GM19239 (cell line): Measurements from ENCODE around the gene POC1A.

Experiments used
- DNase-seq: peaks from one replicate; pipeline ENCODE4 v3.0.0; 2011; ENCODE audit warnings: low spot score; ENCODE audit not compliant: insufficient read length
- FAIRE-seq: peaks from 2 replicates; lab custom pipeline; 2011; peaks lifted over from hg19 to GRCh38; lab: Jason Lieb, UNC

Gene POC1A

DNA sequence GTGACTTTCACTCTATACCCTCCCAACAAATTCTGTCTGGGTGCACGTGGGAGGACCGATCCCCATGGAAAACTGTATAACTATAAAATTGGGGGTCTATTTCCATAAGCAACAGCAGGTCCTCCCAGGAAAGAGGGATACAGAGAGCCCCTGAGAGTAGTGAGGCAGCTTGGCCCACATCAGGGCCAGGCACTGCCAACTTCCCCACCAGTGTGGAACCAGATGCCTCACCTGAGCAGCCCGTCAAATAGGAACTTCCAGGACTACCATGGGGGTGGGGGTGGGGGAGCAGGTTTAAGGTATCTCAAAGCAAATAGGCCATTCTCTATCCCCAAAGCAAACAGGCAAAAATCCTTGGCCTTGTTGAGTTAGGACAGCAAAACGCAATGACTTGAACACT, 64.5 kb downstream of the POC1A start:
- FAIRE-seq, result no peak
- no peak for DNase-seq

DNA sequence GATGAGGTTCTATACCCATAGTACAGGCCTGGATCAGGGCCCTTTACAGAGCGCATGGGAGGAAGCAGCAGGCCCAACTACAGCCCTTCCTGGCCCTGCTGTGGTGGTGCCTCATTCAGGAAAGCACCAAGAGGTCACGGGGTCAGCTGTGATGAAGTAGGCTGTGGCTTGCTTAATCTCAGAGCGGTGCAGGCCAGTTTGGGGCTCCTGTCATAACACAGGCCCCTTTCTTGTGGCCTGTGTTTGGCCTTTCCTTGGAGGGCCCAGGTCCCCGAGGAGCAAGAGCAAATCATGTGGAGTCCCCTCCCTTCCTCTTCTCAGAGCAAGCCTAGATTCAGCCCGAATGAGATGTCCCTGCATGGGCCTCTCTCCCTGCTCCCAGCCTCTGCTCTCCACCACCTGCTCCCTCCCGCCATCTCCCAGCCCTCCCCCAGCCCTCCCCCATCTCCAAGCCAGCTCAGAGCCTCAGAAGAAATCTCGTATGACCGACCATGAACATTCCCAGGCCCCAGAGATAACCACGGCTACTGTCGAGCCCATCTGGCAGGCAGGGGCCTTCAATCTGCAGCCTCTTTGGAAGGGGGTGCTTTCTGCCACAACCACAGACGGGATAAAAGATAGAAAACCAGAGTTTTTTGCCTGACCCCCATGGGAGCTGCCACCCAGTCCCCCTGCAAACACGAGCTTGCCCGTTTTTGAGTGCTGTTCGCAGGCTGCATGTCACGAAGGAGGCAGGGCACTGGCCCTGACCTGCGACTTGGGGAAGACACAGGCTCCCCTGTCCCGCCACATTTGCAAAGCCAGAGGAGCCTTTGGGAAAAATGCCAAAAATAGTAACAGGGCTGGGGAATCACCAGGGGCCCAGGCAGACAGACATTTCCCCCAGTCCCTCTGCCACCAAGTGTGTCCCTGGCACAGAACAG, 65.5 kb downstream of the POC1A start:
- DNase-seq, result no peak
- FAIRE-seq, result no peak

DNA sequence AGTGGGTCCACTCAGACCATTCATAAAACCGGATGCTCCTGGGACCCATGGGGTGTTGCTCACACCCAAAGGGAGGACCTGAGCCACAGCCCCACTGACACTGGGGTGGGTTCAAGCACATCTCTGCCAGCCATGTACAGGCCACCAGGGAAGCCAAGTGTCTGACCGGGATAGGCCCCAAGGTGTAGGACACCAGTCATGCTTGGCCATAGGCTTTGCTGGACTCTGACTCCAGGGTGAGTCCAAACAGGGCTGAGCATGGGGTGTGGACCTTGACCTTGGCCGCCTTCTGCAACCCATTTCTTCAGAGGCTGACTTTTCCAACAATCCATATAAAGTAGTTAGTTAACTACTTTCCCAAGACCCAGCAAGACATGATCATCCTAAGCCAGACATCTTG, 66.5 kb downstream of the POC1A start:
- FAIRE-seq, result no peak
- DNase-seq, result no peak

DNA sequence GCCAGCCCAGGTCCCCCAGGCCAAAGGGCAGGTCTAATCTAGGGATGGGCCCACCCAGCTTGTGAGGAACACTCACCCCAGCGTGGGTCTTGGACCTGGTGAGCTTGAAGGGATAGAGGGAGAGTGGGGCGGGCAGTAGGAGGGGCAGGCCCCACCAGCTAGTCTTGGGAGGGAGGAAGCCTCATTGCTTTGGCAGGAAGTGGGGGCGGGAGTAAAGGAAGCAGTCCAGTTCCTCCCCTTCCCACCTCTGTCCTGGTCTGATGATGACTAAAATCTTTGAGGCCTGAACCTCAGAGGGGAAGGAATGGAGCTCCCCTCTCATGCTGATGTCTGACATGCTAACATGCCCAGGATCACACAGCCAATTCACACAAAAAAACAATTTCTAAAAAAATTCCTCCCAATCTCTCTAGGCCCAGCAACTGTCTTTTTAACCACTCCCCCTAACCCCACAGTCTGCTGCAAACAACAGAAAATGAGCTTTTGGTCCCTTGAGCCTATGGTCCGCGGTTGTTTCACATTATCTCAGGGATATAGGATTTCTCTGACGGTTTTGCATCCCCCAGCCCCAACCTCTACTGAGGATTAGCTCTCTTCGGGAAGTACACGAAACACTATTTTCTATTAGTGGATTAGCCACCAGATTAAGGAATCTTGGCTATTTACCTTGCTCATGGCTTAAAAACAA, 67.1 kb downstream of the POC1A start:
- FAIRE-seq (no peak), DNase-seq (no peak)

DNA sequence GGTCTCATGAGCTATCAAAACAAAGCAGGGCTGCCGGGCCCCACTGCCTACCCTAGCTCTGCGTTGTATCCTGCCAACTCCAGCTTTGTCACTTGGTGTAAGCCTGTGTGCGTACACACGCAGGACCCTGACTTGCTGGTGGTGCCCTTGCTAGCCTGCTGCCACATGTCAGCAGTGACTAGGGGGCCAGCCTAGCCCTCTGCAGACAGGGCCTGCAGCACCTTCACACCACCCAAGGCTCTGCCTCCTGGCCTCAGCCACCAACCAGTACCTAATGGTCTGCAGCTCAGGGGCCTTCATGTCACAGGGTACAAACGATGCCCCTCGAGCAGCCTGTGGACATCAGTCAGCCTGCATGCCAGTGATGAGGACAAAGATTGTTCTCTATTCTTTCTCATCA, 67.8 kb downstream of the POC1A start:
- no peak for FAIRE-seq
- DNase-seq, result no peak

DNA sequence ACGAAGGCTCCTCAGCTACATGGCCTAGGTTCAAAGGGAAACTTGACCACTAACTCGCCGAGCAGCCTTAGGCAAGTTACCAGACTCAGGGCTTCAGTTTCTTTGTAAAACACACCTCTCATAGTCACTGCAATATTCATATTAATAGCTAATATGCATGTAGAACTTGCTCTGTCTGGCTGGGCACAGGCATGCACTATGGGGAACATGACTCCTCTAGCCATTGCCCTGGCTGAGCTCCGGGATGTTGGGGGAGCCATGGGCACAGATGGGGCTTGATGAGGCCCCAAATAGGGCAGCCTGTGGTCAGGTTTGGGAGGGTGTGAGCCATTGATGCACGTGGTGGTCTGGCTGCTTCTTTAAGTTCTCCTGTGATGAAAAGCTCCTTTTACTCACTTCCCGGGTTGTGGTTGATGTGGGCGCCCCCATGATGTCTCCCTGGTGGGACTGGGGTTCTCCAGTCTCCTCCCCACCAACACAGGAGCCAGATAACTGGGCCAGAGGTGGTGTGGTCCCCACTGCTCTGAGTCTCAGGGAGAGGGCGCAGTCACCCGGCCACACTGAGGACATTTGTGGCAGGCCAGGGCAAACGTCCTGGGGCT, 68.4 kb downstream of the POC1A start:
- no peak for DNase-seq
- no peak for FAIRE-seq

DNA sequence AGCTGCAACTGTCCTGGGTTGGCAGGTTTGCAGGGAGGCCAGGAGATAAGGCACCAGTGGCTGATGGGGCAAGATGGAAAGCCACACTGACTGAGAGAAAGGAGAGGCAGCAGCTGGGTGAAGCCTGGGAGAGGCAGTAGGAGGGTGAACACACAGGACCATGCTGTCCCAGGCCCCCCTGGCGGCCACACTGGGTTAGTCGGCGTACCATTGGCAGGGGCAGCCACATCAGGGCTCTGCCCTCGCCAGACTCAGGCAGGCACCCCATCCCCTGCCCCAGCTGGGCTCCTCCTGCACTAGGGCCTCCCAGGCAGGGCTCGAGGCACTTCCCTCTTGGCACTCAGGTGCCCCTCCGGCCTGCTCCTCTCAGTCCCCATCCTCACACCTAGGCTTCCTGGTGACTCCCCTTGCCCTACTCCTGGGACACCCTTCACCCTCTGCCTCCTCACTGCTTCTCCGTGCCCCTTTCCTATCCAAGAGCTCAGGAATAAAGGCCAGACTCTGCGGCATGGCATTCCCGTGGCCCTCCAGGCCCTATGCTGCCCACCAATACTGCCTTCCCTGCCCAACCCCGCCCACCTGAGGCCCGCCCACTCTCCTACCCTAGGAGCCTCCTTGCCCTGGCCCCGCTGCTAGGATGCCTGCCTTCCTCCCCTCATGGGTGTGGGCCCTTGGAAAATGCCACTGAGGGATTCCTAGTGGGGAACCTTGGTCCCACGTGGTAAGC, 69.1 kb downstream of the POC1A start:
- DNase-seq (no peak), FAIRE-seq (no peak)

DNA sequence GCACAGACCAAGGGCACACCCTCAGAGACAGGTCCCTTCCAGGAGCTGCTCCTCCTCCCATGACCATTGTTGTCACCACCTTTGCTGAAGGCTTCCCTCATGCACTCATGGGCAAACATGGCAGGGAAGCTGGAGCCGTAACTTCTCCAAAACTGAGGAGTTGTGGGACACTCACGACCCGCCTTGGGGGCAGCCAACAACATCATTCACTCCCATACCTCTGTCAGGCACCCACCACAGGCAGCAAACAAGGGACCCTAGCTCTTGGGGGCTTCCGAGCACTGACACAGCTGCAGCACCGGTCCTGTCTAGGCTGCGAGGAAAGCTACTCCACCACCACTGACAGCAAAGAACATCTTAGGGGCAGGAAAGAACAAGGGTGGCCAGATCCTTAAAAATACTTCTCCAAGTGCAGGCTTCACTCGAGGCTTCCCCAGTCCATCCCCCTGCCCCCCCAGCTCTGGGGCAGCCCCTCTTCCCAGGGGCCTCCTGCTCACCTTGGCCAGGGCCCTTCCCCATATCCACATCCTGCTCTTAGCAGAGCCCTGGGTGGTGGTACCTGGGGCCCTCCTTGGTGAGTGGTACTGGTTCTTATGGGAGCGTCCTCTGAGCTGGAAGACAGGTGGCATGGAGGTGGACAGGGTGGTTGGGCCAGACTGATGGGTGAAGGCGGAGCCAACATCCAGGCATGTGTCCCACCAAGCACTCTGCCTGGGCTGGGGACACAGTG, 69.8 kb downstream of the POC1A start:
- FAIRE-seq, result no peak
- no peak for DNase-seq

DNA sequence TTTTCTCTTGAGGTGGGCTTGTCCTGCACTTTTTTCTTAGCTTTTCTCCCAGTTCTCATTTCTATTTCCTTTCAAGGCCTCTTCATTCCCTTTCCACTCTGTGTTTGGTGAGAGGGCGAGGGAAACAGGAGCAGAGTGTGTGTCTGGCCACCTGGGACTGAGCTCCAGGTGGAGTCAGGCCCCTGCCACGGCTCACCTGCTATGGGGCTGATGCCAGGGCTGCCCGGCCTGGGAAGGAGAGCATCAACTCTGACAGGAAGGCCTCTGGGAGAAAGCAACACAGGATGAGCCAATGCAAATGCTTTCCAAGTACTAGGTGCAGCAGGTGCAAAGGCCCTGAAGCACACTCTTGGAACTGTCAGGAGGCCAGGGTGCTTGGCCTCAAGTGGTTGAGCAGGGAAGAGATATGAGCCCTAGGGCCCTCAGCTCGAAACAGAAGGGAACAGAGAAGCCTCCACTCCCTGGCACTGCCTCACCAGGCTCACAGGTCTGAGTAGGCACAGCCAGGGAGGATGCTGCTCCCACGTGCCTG, 70.6 kb downstream of the POC1A start:
- FAIRE-seq (no peak), DNase-seq (no peak)

DNA sequence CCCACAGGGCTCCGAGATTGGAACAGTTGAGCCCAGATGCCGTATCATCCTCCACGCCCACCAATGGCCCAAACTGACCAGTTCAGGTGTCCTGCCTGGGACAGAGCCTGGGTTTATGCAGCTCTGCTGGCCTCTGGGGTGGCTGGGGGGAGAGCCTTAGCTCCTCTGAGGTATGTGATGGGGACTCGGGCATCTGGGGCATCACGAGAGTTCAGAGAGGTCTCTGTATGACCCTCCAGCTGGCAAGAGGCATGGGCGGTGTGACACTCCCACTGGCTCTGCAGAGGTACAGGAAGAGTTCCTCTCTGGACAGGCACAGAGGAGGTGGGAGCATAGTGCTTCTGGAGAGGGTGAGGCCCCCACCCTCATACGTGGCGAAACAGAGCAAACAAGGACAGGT, 71.3 kb downstream of the POC1A start:
- DNase-seq, result no peak
- no peak for FAIRE-seq

DNA sequence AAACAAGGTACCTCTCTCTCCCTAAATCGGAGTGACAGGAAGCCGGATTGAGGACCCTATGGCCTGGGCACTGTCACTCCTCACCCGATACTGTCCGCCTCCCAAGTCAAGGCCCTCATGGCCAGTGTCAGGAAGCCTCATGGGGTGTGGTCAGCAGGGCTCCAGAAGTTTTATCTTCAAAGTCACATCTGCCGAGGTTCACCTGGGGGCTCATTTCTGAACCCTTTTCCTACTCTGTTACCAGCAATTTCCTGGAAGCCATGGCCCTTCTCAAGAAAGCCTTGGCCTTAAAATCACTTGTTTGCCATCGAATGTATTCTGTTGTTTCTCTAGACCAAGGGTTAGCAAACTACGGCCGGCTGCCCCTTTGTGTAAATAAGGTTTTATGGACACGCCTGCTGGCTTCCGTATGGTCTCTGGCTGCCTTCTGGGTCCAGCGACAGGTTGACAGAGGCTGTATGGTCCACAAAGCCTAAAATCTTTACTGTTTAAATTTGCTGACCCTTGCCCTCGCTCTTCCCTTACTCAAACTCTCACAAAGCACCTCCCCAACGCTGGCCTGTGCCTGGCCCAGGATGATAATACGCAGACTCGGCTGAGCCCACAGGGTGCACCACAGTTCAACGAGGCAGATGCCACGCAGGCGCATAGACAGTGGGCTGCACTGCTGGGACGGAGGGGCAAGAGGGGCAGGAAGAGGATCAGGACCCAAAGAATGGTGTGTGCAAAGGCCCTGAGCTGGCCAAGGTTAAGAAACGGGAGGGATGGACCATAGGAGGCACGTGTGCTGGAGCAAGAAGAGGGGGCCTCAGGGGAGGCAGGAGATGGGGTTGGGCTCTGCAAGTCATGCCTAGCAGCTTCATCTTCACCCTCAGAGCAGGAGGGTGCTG, 73.1 kb downstream of the POC1A start:
- DNase-seq (no peak), FAIRE-seq (no peak)

DNA sequence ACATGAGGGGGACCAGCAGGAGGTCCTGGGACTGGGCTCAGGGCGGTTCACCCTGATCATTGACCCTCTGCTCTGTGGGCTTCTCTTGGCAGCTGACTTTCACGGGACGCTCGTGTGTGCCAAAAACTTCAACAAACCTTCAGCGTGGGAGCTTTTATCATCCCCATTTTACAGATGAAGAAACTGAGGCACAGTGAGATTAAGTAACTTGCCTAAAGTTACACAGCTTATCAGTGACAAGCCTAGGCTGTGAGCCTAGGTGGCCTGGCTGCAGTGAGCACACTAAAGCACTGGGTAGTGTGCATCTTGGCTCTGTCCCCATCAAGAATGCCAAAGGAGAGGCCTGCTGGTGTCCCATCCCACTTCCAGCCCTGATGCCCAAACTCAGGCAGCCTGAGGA, 74.3 kb downstream of the POC1A start:
- no peak for DNase-seq
- no peak for FAIRE-seq

DNA sequence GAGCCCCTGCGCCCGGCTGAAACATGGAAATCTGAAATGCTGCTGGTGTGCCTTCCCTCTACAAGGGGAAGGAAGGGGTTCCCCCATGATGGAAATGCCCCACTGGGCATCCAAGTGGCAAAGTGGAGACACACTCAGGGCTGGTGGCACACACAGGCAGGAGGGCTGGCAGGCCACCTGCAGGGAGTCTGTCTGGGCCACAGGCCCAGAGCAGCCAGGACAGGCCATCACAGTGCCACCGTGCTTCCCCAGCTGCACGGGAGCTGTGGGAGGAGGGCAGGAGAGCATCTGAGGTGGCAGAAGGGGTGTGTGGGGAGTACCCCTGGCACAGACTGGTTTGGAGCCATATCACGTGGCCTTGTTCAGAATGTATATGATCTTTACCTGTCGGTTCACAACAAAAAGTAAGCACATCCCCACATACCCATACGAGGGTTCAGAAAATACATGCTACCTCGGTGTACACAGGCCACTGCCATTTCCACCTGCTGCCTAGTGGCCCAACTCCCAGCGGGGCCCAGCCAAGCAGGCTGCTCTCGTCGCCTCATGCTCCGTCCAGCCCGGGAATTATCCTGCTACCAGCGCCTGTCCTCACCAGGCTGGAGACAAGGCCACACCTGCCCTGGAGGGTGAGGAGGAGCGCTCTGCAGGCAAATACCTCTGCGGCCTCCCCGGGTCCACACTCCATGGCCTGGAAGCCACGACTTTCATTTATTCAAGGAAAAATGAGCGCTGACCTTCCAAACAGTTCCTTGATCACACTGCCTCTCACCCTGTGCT, 75.3 kb downstream of the POC1A start:
- FAIRE-seq, result no peak
- no peak for DNase-seq

DNA sequence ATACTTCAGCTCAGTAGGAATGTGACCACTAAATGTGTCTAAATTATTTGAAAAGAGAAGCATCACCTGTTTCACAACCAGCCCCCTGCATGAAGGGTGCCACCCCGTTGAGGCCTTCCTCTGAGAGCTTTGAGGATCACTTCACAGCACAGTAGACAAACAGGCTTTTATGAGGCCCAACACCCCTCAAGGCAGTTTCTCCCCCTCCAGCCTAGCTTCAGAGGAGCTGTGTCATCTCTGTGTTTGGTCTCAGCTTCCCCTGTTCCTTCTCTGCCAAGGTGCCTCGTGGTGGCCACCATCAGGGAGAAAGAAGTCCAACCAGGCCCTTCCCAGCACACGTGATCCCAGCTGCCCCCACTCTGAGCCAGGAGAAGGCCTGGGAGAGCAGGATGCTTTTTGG, 76.3 kb downstream of the POC1A start:
- DNase-seq (no peak), FAIRE-seq (no peak)

DNA sequence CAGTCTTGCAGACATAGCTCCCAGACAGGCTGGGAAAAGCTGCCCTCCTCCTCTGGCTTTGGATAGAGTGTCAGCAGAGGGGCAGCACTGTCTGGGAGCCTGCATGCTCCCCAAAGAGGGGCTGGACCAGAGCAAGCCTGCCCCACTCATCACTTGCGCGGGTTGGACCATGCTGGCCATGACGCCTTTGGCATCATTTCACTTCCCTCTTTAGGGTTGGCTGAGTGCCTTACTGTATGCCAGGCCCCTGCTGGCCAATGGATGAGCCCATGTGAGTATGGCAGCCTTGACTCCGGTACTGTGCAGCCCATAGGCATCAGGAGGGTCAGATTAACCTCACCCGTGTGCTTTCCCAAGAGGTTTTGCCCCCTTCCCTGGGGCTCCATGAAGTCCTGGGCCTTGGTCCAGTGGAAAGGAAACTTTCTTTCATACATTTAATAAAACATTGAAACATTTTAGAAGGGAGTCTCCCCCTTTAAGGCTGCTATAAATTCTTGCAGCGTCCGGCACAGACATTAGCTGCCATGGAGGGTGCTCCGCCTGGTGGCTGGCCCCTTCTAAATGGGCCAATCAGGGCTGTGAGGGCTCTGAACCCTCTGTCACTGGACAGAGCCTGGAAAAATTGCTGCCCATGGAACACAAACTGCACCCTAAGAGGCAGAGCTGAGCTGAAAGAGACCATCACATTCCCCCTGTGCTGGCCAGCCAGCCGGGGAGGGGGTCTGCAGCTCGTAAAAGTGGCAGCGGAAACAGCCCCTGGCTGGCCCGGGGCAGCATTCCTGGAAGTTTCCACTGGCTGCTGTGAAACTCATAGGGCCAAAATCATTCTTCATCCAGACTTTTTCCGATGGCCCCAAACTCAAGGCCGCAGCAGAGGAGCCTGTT, 77.1 kb downstream of the POC1A start:
- no peak for FAIRE-seq
- no peak for DNase-seq

DNA sequence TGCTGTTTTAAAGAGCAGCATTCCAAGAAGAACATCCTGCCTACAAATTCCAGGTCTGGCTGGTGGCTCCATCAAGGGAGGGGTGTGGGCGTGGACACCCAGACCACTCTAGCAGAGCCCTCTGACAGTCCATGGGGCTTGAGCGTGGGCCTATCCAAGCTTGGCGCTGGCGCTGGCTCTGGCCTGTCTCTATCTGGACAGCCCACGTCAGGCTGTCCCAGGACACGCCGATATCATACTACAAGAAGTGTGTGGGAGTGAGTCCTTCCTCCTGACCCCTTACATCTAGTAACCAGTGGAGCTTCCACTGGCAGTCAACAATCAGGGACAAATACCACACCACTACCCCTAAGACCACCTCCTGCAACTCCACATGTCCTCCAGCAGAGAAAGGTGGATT, 80.7 kb downstream of the POC1A start:
- DNase-seq (no peak), FAIRE-seq (no peak)

DNA sequence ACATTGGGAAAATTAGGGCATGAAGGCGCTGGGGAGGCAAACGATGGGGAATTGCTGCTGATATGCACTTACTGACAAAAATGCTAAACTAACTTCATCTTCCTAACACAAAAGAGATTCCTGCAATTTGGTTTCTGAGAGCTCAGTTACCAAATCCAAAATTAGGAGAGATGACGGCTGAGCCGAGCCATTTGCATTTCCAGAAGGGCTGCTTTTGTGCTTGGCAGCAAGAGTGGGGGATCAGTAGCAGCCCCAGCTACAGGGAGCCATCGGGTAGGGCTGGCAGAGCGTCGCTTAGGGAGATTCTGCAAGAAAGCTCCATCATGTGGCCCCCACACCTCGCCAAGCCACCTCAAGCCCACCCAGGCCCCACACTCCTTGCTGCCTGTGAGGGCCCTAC, 81.8 kb downstream of the POC1A start:
- FAIRE-seq, result no peak
- no peak for DNase-seq
